ENCODE results near the gene ZNF260. TPM values are rescaled to one million over a fixed set of nuclear protein-coding genes. Genes with fewer than 3 reads are reported as not detected.

Gene ZNF260
- total RNA-seq, 1 experiment from 2014 or later, result 0.07 TPM

DNA sequence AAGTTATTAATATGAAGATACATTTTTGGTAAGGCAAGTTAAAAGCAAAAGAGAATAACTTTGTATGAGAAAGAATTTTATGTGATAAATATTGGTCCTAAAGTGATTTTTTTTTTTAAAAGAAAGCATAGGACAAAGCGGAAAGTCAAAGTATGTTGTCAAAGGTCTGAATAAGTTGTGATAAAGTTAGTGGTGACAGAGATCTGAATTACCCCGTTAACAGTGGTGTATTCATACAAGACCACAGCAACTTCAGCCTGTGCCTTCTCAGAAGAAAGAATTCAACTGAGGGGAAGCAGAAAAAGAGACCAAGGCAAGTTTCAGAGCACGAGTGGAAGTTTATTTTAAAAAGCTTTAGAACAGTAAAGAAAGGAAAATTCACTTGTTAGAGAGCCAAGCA lies 19.7 kb downstream of the ZNF260 start:
- ATAC-seq (no peak), DNase-seq (ENCODE audit: low read depth, low spot score) (no peak)
- H3K4me1 ChIP-seq (ENCODE audit: control insufficient read depth in 1 of 2, insufficient read depth in 2 of 2, low read length in 2 of 2), result no peaks in the 10 kb centered on the region
- no peaks in the 10 kb centered on the region for H3K79me2 ChIP-seq (ENCODE audit: insufficient read depth, low read length)
- no peak overlapping the region for H3K4me3 ChIP-seq (replicated peaks in 1 of 2; ENCODE audit: low read depth in 1 of 2, low read length in 2 of 2)
- no peaks in the 10 kb centered on the region for H3K36me3 ChIP-seq (ENCODE audit: control insufficient read depth in 1 of 2, insufficient read depth in 2 of 2, low read length in 2 of 2)
- peaks cover 9 to 14% of the 10 kb centered on the region in 2 experiments; a peak in 2 of 4 replicates for H3K9me3 ChIP-seq (ENCODE audit: control insufficient read depth in 1 of 2, insufficient read depth in 1 of 2, low read depth in 1 of 2, low read length in 2 of 2)
- RAD21 ChIA-PET (ENCODE audit: low non-redundant PET in 1 of 2, low total read pairs in 2 of 2, uncharacterized antibody in 2 of 2, unreplicated experiment in 2 of 2), result no interaction called here
- no peak overlapping the region for H3K27ac ChIP-seq (ENCODE audit: low read depth, low read length)
- TF ChIP-seq EZH2 (IDR thresholded peaks at IDR 0.05) (no peak), FOSL1 (IDR thresholded peaks at IDR 0.05; ENCODE audit: low read depth) (no peak), EGR1 (IDR thresholded peaks at IDR 0.05; ENCODE audit: low read depth) (no peak), EZH2phosphoT487 (IDR thresholded peaks at IDR 0.05; ENCODE audit: borderline replicate concordance) (no peak), POLR2A (IDR thresholded peaks at IDR 0.05; ENCODE audit: borderline replicate concordance, extremely low read depth, insufficient read depth, insufficient read length) (no peak), ELF1 (IDR thresholded peaks at IDR 0.05; ENCODE audit: borderline replicate concordance, low read depth) (no peak), SP1 (IDR thresholded peaks at IDR 0.05; ENCODE audit: low read depth) (no peak), TCF7L2 (IDR thresholded peaks at IDR 0.05; ENCODE audit: borderline replicate concordance, extremely low read depth, insufficient read depth, insufficient read length) (no peak), YY1 (IDR thresholded peaks at IDR 0.05; ENCODE audit: extremely low read depth, insufficient replicate concordance, low read depth, low read length) (no peak), CBX3 (IDR thresholded peaks at IDR 0.05; ENCODE audit: low read depth) (no peak), RAD21 (IDR thresholded peaks at IDR 0.05; ENCODE audit: low read depth) (no peak), ZFX (IDR thresholded peaks at IDR 0.05) (no peak), CEBPB (IDR thresholded peaks at IDR 0.05; ENCODE audit: low read depth) (no peak), ZNF274 (IDR thresholded peaks at IDR 0.05; ENCODE audit: low read depth, low read length) (no peak)
- TF ChIP-seq, protein P1, sequence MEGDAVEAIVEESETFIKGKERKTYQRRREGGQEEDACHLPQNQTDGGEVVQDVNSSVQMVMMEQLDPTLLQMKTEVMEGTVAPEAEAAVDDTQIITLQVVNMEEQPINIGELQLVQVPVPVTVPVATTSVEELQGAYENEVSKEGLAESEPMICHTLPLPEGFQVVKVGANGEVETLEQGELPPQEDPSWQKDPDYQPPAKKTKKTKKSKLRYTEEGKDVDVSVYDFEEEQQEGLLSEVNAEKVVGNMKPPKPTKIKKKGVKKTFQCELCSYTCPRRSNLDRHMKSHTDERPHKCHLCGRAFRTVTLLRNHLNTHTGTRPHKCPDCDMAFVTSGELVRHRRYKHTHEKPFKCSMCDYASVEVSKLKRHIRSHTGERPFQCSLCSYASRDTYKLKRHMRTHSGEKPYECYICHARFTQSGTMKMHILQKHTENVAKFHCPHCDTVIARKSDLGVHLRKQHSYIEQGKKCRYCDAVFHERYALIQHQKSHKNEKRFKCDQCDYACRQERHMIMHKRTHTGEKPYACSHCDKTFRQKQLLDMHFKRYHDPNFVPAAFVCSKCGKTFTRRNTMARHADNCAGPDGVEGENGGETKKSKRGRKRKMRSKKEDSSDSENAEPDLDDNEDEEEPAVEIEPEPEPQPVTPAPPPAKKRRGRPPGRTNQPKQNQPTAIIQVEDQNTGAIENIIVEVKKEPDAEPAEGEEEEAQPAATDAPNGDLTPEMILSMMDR (IDR thresholded peaks at IDR 0.05 in 2 of 3, conservative IDR thresholded peaks at IDR 0.05 in 1 of 3; ENCODE audit: borderline replicate concordance in 1 of 3, insufficient read depth in 1 of 3, low read depth in 2 of 3, low read length in 2 of 3), result no peak
- TF ChIP-seq, protein P2, sequence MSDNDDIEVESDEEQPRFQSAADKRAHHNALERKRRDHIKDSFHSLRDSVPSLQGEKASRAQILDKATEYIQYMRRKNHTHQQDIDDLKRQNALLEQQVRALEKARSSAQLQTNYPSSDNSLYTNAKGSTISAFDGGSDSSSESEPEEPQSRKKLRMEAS (IDR thresholded peaks at IDR 0.05), result no peak
- TF ChIP-seq, protein P3, sequence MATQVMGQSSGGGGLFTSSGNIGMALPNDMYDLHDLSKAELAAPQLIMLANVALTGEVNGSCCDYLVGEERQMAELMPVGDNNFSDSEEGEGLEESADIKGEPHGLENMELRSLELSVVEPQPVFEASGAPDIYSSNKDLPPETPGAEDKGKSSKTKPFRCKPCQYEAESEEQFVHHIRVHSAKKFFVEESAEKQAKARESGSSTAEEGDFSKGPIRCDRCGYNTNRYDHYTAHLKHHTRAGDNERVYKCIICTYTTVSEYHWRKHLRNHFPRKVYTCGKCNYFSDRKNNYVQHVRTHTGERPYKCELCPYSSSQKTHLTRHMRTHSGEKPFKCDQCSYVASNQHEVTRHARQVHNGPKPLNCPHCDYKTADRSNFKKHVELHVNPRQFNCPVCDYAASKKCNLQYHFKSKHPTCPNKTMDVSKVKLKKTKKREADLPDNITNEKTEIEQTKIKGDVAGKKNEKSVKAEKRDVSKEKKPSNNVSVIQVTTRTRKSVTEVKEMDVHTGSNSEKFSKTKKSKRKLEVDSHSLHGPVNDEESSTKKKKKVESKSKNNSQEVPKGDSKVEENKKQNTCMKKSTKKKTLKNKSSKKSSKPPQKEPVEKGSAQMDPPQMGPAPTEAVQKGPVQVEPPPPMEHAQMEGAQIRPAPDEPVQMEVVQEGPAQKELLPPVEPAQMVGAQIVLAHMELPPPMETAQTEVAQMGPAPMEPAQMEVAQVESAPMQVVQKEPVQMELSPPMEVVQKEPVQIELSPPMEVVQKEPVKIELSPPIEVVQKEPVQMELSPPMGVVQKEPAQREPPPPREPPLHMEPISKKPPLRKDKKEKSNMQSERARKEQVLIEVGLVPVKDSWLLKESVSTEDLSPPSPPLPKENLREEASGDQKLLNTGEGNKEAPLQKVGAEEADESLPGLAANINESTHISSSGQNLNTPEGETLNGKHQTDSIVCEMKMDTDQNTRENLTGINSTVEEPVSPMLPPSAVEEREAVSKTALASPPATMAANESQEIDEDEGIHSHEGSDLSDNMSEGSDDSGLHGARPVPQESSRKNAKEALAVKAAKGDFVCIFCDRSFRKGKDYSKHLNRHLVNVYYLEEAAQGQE (IDR thresholded peaks at IDR 0.05; ENCODE audit: low read depth), result no peak
- no peaks in the 10 kb centered on the region for H4K20me1 ChIP-seq (ENCODE audit: insufficient read depth)
- no peak overlapping the region for H3K9ac ChIP-seq (ENCODE audit: low read length)
- CTCF ChIA-PET, result no interaction called here
- no peaks in the 10 kb centered on the region for H3K27me3 ChIP-seq (ENCODE audit: insufficient read depth, low read length)
- H3K4me2 ChIP-seq (ENCODE audit: low read length), result no peak overlapping the region
- H2AFZ ChIP-seq (ENCODE audit: low read depth, low read length, poor library complexity, severe bottlenecking), result no peak overlapping the region
- POLR2A ChIA-PET, result no interaction called here
- intact Hi-C loops (cut with micrococcal nuclease), result no loop called here
- H3K9me2 ChIP-seq (ENCODE audit: insufficient read depth), result no peaks in the 10 kb centered on the region
- BruUV-seq (replicated peaks), result no TSS peak
